NCI-H2196 (cell line): Measurements from ENCODE around the gene LINC01488.

Experiments used
- DNase-seq: peaks from one replicate; lab custom pipeline; 2025; ENCODE audit not compliant: unreplicated experiment; lab: John Stamatoyannopoulos, UW

LINC01488 gene

GRCh38 chr11:69542314-69543168 is 61.1 kb downstream of the LINC01488 start:
- DNase-seq: no peak
